ENCODE results near the gene S100A2.
"Not testable (repeated sequence)": the region's sequence is repeated elsewhere in the genome, so short reads cannot be mapped to it uniquely, and the experiment has no call there.

GRCh38 chr1:153582836-153583235, 17.2 kb upstream of the S100A2 start:
- TF ChIP-seq CTCF (IDR thresholded peaks at IDR 0.05); ZFX (IDR thresholded peaks at IDR 0.05; ENCODE audit: borderline replicate concordance): not testable (repeated sequence)
